Panc1 (cell line): ENCODE results near the gene PAPOLG. TPM values are rescaled to one million over a fixed set of nuclear protein-coding genes. Genes with fewer than 3 reads are reported as not detected.

Experiments
- ATAC-seq: fragments of 200-7000 bp; cut with Tn5 transposase; 2 replicates; pipeline ENCODE4 v1.9.1; 2020; ENCODE audit warnings: mild to moderate bottlenecking, moderate library complexity
- BruUV-seq: library from RNA; stranded (reverse); fragments of 400-500 nt; replicated peaks from 2 replicates; lab custom pipeline; 2021; lab: Mats Ljungman, UMichigan
- CTCF ChIA-PET: fragments of 300-600 bp; sonication (Branson Sonifier 250); formaldehyde crosslinking; loops from one replicate; lab custom pipeline; 2022; ENCODE audit warnings: antibody characterized with exemption; lab: Charles Lee
- POLR2A ChIA-PET: fragments of 300-600 bp; sonication (Branson Sonifier 250); formaldehyde crosslinking; loops from one replicate; lab custom pipeline; 2022; ENCODE audit warnings: antibody characterized with exemption; lab: Charles Lee
- DNase-seq: peaks from one replicate; pipeline ENCODE4 v3.0.0-alpha.2; 2010; ENCODE audit warnings: low read depth, low spot score
- H3K27ac ChIP-seq: 2 replicates; pipeline ENCODE4 v1.5.1; 2011; ENCODE audit warnings: mild to moderate bottlenecking, low read length, inconsistent platforms
- H3K27me3 ChIP-seq: fragments of 200-500 bp; sonication (Bioruptor generic); 2 replicates; pipeline ENCODE4 v1.6.0; 2014; ENCODE audit warnings: low read length, inconsistent platforms; ENCODE audit not compliant: control insufficient read depth, insufficient read depth
- H3K36me3 ChIP-seq: fragments of 200-500 bp; sonication (Bioruptor generic); 2 replicates; pipeline ENCODE4 v1.5.1; 2014; ENCODE audit warnings: inconsistent platforms, mild to moderate bottlenecking, low read length, moderate library complexity; ENCODE audit not compliant: control insufficient read depth, insufficient read depth
- H3K4me1 ChIP-seq: 2 replicates; pipeline ENCODE4 v1.5.1; 2011; ENCODE audit warnings: inconsistent platforms, mild to moderate bottlenecking, low read length, moderate library complexity; ENCODE audit not compliant: control insufficient read depth, insufficient read depth
- H3K4me3 ChIP-seq, 2 experiments: 2 replicates each; pipeline ENCODE4 v1.5.1; 2011 to 2012; ENCODE audit warnings: low read depth in 2 of 2, low read length in 2 of 2, mild to moderate bottlenecking in 2 of 2, inconsistent platforms in 1 of 2, moderate library complexity in 1 of 2
- H3K9me3 ChIP-seq: fragments of 200-500 bp; sonication (Bioruptor generic); 2 replicates; pipeline ENCODE4 v1.5.1; 2014; ENCODE audit warnings: low read depth, mild to moderate bottlenecking, inconsistent platforms, low read length, moderate library complexity; ENCODE audit not compliant: control insufficient read depth, insufficient read depth
- CTCF ChIP-seq: fragments of 450-650 bp; IDR thresholded peaks from 2 replicates; pipeline ENCODE4 v1.5.1; 2017; ENCODE audit warnings: mild to moderate bottlenecking
- POLR2AphosphoS5 ChIP-seq: IDR thresholded peaks from 2 replicates; pipeline ENCODE4 v1.6.1; 2012; ENCODE audit warnings: mild to moderate bottlenecking, low read depth, low read length, moderate library complexity
- REST ChIP-seq, 2 experiments: IDR thresholded peaks; 2 replicates each; pipeline ENCODE4 v1.6.1; 2011 to 2012; ENCODE audit warnings: low read depth in 2 of 2, control low read depth in 1 of 2, low read length in 1 of 2, mild to moderate bottlenecking in 1 of 2, moderate library complexity in 1 of 2; ENCODE audit not compliant: insufficient read depth in 1 of 2
- SIN3A ChIP-seq: IDR thresholded peaks from 2 replicates; pipeline ENCODE4 v1.6.1; 2012; ENCODE audit warnings: low read depth, mild to moderate bottlenecking, low read length, moderate library complexity, borderline replicate concordance; ENCODE audit not compliant: insufficient read depth
- TCF7L2 ChIP-seq: IDR thresholded peaks from 2 replicates; pipeline ENCODE4 v1.6.1; 2011; ENCODE audit warnings: mild to moderate bottlenecking, low read depth, low read length, inconsistent platforms
- in situ Hi-C: cut with HindIII; loops from 2 replicates; pipeline ENCODE4 v1.10.0; 2016; ENCODE audit warnings: low sequenced_read_pairs, low pct_unique_long_range_greater_than_20kb
- intact Hi-C: fragments of 100-400 bp; cut with micrococcal nuclease; formaldehyde crosslinking; loops from one replicate; pipeline ENCODE4 v1.10.0; 2022; ENCODE audit not compliant: unreplicated experiment
- total RNA-seq: library from RNA; stranded (reverse); gene quantifications from one replicate; pipeline ENCODE4 v1.2.1, GENCODE V29; 2021; ENCODE audit not compliant: unreplicated experiment

PAPOLG gene
- total RNA-seq, 1 experiment from 2014 or later = 10.9 TPM

DNA sequence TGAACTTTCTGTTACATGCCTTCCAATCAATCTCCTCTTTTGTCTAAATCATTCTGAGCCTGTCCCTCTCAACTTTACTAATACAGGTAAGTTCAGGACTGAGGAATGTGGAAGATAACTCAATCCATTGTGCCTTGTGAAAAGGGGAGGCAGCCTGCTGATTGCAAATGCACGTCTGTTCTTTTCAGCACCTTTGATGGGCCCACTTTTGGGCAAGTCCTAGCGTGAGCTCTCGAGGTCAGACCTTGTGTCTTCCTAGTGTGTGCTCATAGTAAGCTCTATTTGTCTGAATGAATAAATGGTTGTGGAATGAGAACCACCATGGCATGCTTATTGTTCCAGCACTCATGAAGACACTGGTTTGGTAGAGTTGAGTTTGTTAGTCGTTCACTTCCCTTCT lies 74.9 kb downstream of the PAPOLG start:
- Histone ChIP-seq H3K36me3 (no peaks in the 10 kb centered on the region), H3K9me3 (no peaks in the 10 kb centered on the region), H3K4me3 (no peak overlapping the region), H3K27me3 (peaks cover 15% of the 10 kb centered on the region), H3K27ac (no peak overlapping the region), H3K4me1 (no peaks in the 10 kb centered on the region)
- in situ Hi-C loops = no loop called here
- DNase-seq (no peak), ATAC-seq (no peak)
- no TSS peak for BruUV-seq
- intact Hi-C loops = no loop called here
- POLR2A ChIA-PET = no interaction called here
- TF ChIP-seq CTCF (no peak), TCF7L2 (no peak), POLR2AphosphoS5 (no peak), SIN3A (no peak), REST (IDR thresholded peaks at IDR 0.05; ENCODE audit: insufficient read depth in 1 of 2, low read depth in 2 of 2, low read length in 1 of 2) (no peak)
- CTCF ChIA-PET = no interaction called here

GRCh38 chr2:60831921-60832320 lies 75.9 kb downstream of the PAPOLG start:
- Histone ChIP-seq H3K27me3 (peaks cover 20% of the 10 kb centered on the region), H3K4me3 (no peak overlapping the region), H3K4me1 (no peaks in the 10 kb centered on the region), H3K27ac (no peak overlapping the region), H3K9me3 (no peaks in the 10 kb centered on the region), H3K36me3 (no peaks in the 10 kb centered on the region)
- ChIA-PET POLR2A (no interaction called here), CTCF (no interaction called here)
- in situ Hi-C loops (no loop called here), intact Hi-C loops (no loop called here)
- ATAC-seq = no peak
- BruUV-seq = no TSS peak
- no peak for DNase-seq
- no peak for TF ChIP-seq TCF7L2
- TF ChIP-seq SIN3A = no peak
- no peak for TF ChIP-seq POLR2AphosphoS5
- no peak for TF ChIP-seq REST (IDR thresholded peaks at IDR 0.05; ENCODE audit: insufficient read depth in 1 of 2, low read depth in 2 of 2, low read length in 1 of 2)
- no peak for TF ChIP-seq CTCF
